WTC11 (cell line): ENCODE measurements around the gene SSH2. TPM values are rescaled to one million over a fixed set of nuclear protein-coding genes. Genes with fewer than 3 reads are reported as not detected.
A peak's percentile ranks its signal among the peaks of the same experiment; 100 is the strongest.

Experiments
- ATAC-seq: fragments of 200-7000 bp; cut with Tn5 transposase; 2 replicates; pipeline ENCODE4 v1.10.0; 2021; ENCODE audit warnings: mild to moderate bottlenecking, moderate library complexity
- CTCF ChIA-PET: fragments of 300-600 bp; sonication (Branson Sonifier 250); formaldehyde crosslinking; loops from one replicate; lab custom pipeline; 2021; ENCODE audit warnings: antibody characterized with exemption; lab: Charles Lee
- POLR2A ChIA-PET: fragments of 350-600 bp; sonication (Branson Sonifier 250); formaldehyde crosslinking; loops from one replicate; lab custom pipeline; 2021; ENCODE audit warnings: antibody characterized with exemption; lab: Charles Lee
- DNase-seq: peaks from one replicate; pipeline ENCODE4 v3.0.0; 2021; ENCODE audit warnings: low spot score
- H3K27ac Mint-ChIP-seq: 2 replicates; pipeline ENCODE4 v1.8.0; 2021; ENCODE audit warnings: mixed read lengths
- H3K27me3 Mint-ChIP-seq: 2 replicates; pipeline ENCODE4 v1.8.0; 2021; ENCODE audit warnings: low read depth, mild to moderate bottlenecking, moderate library complexity, mixed read lengths
- H3K36me3 Mint-ChIP-seq: 2 replicates; pipeline ENCODE4 v1.8.0; 2021; ENCODE audit warnings: mixed read lengths
- H3K4me1 Mint-ChIP-seq: 2 replicates; pipeline ENCODE4 v1.8.0; 2022; ENCODE audit warnings: mixed read lengths
- H3K4me3 Mint-ChIP-seq: 2 replicates; pipeline ENCODE4 v1.8.0; 2021; ENCODE audit warnings: mild to moderate bottlenecking, moderate library complexity, mixed read lengths
- H3K9me3 Mint-ChIP-seq: 2 replicates; pipeline ENCODE4 v1.8.0; 2021; ENCODE audit warnings: mixed read lengths
- CREM ChIP-seq: sonication (generic); formaldehyde crosslinking; IDR thresholded peaks from 2 replicates; pipeline ENCODE4 v1.8.1; 2022; ENCODE audit warnings: mild to moderate bottlenecking, missing genetic modification reagents, moderate library complexity
- ETV6 ChIP-seq: sonication (generic); formaldehyde crosslinking; IDR thresholded peaks from 2 replicates; pipeline ENCODE4 v1.8.1; 2022; ENCODE audit warnings: mild to moderate bottlenecking, missing genetic modification reagents
- FOXK1 ChIP-seq: sonication (generic); formaldehyde crosslinking; IDR thresholded peaks from 2 replicates; pipeline ENCODE4 v1.8.0; 2022; ENCODE audit warnings: mild to moderate bottlenecking, moderate library complexity, missing genetic modification reagents
- GABPB1 ChIP-seq: sonication (generic); formaldehyde crosslinking; IDR thresholded peaks from 2 replicates; pipeline ENCODE4 v1.8.1; 2023; ENCODE audit warnings: mild to moderate bottlenecking, missing genetic modification reagents
- HMGA2 ChIP-seq: fragments of 250-450 bp; sonication (Bioruptor Pico); IDR thresholded peaks from 2 replicates; pipeline ENCODE4 v1.4.0; 2021; ENCODE audit warnings: mild to moderate bottlenecking, moderate library complexity
- JUN ChIP-seq: sonication (generic); formaldehyde crosslinking; IDR thresholded peaks from 2 replicates; pipeline ENCODE4 v1.8.0; 2023; ENCODE audit warnings: mild to moderate bottlenecking, missing genetic modification reagents
- MXD4 ChIP-seq: fragments of 250-450 bp; sonication (Bioruptor Pico); IDR thresholded peaks from 2 replicates; pipeline ENCODE4 v1.8.0; 2021; ENCODE audit warnings: mild to moderate bottlenecking, moderate library complexity, borderline replicate concordance
- NFATC4 ChIP-seq: fragments of 250-450 bp; sonication (Bioruptor Pico); IDR thresholded peaks from 2 replicates; pipeline ENCODE4 v1.9.0; 2021; ENCODE audit warnings: mild to moderate bottlenecking
- NR2C2 ChIP-seq: sonication (generic); formaldehyde crosslinking; IDR thresholded peaks from 2 replicates; pipeline ENCODE4 v1.8.0; 2022; ENCODE audit warnings: mild to moderate bottlenecking, missing genetic modification reagents
- PREB ChIP-seq: sonication (generic); formaldehyde crosslinking; IDR thresholded peaks from 2 replicates; pipeline ENCODE4 v1.8.1; 2022; ENCODE audit warnings: mild to moderate bottlenecking, missing genetic modification reagents, moderate library complexity, borderline replicate concordance
- SMAD3 ChIP-seq: sonication (generic); formaldehyde crosslinking; IDR thresholded peaks from 2 replicates; pipeline ENCODE4 v1.8.0; 2022; ENCODE audit warnings: missing genetic modification reagents, mild to moderate bottlenecking, borderline replicate concordance
- SOX15 ChIP-seq: fragments of 250-450 bp; sonication (Bioruptor Pico); IDR thresholded peaks from 2 replicates; pipeline ENCODE4 v1.9.0; 2021; ENCODE audit warnings: mild to moderate bottlenecking
- SP1 ChIP-seq: sonication (generic); formaldehyde crosslinking; conservative IDR thresholded peaks from 2 replicates; pipeline ENCODE4 v1.8.1; 2022; ENCODE audit warnings: missing genetic modification reagents
- ZBTB21 ChIP-seq: sonication (generic); formaldehyde crosslinking; IDR thresholded peaks from 2 replicates; pipeline ENCODE4 v1.8.1; 2023; ENCODE audit warnings: mild to moderate bottlenecking, missing genetic modification reagents, borderline replicate concordance
- ZNF138 ChIP-seq: sonication (generic); formaldehyde crosslinking; conservative IDR thresholded peaks from 2 replicates; pipeline ENCODE4 v1.8.1; 2022; ENCODE audit warnings: mild to moderate bottlenecking, moderate library complexity, missing genetic modification reagents
- ZNF396 ChIP-seq: fragments of 250-450 bp; sonication (Bioruptor Pico); IDR thresholded peaks from 2 replicates; pipeline ENCODE4 v1.8.0; 2021; ENCODE audit warnings: mild to moderate bottlenecking, moderate library complexity, borderline replicate concordance
- ZNF416 ChIP-seq: fragments of 250-450 bp; sonication (Bioruptor Pico); IDR thresholded peaks from 2 replicates; pipeline ENCODE4 v1.9.0; 2021; ENCODE audit warnings: mild to moderate bottlenecking, inconsistent platforms
- ZSCAN18 ChIP-seq: fragments of 250-450 bp; sonication (Bioruptor Pico); IDR thresholded peaks from 2 replicates; pipeline ENCODE4 v2.1.2; 2022; ENCODE audit warnings: mild to moderate bottlenecking, moderate library complexity
- total RNA-seq: library from RNA; stranded (reverse); gene quantifications from 3 replicates; pipeline ENCODE4 v1.2.3, GENCODE V29; 2021
- TF ChIP-seq, protein P1 (sequence below): sonication (generic); formaldehyde crosslinking; conservative IDR thresholded peaks from 2 replicates; pipeline ENCODE4 v1.8.1; 2022; ENCODE audit warnings: mild to moderate bottlenecking, missing genetic modification reagents
- TF ChIP-seq, protein P2 (sequence below): fragments of 250-450 bp; sonication (Bioruptor Pico); IDR thresholded peaks from 2 replicates; pipeline ENCODE4 v1.9.0; 2021; ENCODE audit warnings: mild to moderate bottlenecking
- TF ChIP-seq, protein P3 (sequence below): sonication (generic); formaldehyde crosslinking; IDR thresholded peaks from 2 replicates; pipeline ENCODE4 v1.8.0; 2022; ENCODE audit warnings: mild to moderate bottlenecking, missing genetic modification reagents

Gene SSH2
- total RNA-seq, 1 experiment from 2014 or later: 14.3 TPM

- TF ChIP-seq ZNF396 (CRISPR knock-in tag) (no peak), ZNF416 (CRISPR knock-in tag) (no peak)
Measured at GRCh38 chr17:29595107-29595942, 334.7 kb downstream of the SSH2 start (continued).

DNA sequence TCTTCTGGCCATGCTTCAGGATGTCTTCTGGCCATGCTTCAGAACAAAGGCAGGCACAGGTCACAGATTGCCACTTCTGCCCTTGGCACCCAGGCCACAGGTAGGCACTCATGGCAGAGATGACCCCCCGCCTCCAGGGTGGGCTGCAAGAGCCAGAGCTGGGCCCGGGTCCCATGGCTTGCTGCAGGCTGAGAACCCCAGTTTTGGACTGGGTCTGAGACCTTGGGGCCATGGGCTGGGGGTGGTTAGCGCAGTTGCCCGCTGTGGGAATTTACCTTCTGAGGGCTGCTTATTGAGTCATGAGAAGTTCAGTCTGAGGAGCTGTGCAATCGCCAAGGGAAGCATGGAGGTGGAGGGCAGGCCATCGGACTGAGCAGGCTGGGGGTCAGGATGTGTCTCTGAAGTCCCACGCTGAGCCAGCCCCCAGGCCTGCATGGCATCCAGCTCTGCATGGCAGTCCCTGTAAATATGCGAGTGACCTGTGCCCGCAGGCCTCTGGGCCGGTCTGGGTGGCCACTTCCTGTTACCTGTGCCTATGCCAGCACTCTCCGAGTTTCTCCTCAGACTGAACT lies 335.4 kb downstream of the SSH2 start:
- Mint-ChIP-seq H3K27ac (no peak overlapping the region), H3K36me3 (no peaks in the 10 kb centered on the region), H3K27me3 (peaks cover 4% of the 10 kb centered on the region; the same call in 1 of the 2 replicates), H3K9me3 (no peaks in the 10 kb centered on the region), H3K4me1 (peaks cover 63% of the 10 kb centered on the region), H3K4me3 (peak overlapping the region; percentile 75)
- no peak for DNase-seq
- POLR2A ChIA-PET: interaction anchor here (1.1 to 1.3 kb wide), 2 partner anchors 21 to 23 kb away, joined by 4 to 5 read pairs; no protein-coding TSS in a partner anchor
- CTCF ChIA-PET: interaction anchor here (0.7 to 4.7 kb wide), 17 partner anchors 9 to 449 kb away, joined by 3 to 272 read pairs (median 5); partner anchors contain the start of genes ABHD15 and TP53I13
- TF ChIP-seq ZNF416 (CRISPR knock-in tag) (no peak), FOXK1 (CRISPR knock-in tag) (0 out of 2 replicates have a peak, but pooled peaks have one; percentile 10)
- ATAC-seq: no peak

- Mint-ChIP-seq H3K27me3 (peaks cover 4% of the 10 kb centered on the region; the same call in 1 of the 2 replicates), H3K4me1 (peaks cover 56% of the 10 kb centered on the region), H3K27ac (no peak overlapping the region), H3K9me3 (no peaks in the 10 kb centered on the region), H3K36me3 (no peaks in the 10 kb centered on the region), H3K4me3 (peak overlapping the region; percentile 75)
- CTCF ChIA-PET: interaction anchor here (0.6 to 4.7 kb wide), 24 partner anchors 8 to 449 kb away, joined by 3 to 272 read pairs (median 5); partner anchors contain the start of genes ABHD15 and TP53I13
- peak; percentile 21 for ATAC-seq
- POLR2A ChIA-PET: interaction anchor here (0.6 to 3.1 kb wide), 7 partner anchors 19 to 41 kb away, joined by 3 to 12 read pairs (median 4); partner anchors contain the start of gene ABHD15
- peak; percentile 79 for DNase-seq
- TF ChIP-seq, protein P1, sequence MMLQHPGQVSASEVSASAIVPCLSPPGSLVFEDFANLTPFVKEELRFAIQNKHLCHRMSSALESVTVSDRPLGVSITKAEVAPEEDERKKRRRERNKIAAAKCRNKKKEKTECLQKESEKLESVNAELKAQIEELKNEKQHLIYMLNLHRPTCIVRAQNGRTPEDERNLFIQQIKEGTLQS (CRISPR knock-in tag): 0 out of 2 replicates have a peak, but pooled peaks have one; percentile 54
- TF ChIP-seq HMGA2 (CRISPR knock-in tag): no peak
- no peak for TF ChIP-seq ZNF138
- TF ChIP-seq, protein P2, sequence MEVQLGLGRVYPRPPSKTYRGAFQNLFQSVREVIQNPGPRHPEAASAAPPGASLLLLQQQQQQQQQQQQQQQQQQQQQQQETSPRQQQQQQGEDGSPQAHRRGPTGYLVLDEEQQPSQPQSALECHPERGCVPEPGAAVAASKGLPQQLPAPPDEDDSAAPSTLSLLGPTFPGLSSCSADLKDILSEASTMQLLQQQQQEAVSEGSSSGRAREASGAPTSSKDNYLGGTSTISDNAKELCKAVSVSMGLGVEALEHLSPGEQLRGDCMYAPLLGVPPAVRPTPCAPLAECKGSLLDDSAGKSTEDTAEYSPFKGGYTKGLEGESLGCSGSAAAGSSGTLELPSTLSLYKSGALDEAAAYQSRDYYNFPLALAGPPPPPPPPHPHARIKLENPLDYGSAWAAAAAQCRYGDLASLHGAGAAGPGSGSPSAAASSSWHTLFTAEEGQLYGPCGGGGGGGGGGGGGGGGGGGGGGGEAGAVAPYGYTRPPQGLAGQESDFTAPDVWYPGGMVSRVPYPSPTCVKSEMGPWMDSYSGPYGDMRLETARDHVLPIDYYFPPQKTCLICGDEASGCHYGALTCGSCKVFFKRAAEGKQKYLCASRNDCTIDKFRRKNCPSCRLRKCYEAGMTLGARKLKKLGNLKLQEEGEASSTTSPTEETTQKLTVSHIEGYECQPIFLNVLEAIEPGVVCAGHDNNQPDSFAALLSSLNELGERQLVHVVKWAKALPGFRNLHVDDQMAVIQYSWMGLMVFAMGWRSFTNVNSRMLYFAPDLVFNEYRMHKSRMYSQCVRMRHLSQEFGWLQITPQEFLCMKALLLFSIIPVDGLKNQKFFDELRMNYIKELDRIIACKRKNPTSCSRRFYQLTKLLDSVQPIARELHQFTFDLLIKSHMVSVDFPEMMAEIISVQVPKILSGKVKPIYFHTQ (CRISPR knock-in tag): no peak
- TF ChIP-seq MXD4 (CRISPR knock-in tag): no peak
- TF ChIP-seq SOX15 (CRISPR knock-in tag): no peak
- TF ChIP-seq, protein P3, sequence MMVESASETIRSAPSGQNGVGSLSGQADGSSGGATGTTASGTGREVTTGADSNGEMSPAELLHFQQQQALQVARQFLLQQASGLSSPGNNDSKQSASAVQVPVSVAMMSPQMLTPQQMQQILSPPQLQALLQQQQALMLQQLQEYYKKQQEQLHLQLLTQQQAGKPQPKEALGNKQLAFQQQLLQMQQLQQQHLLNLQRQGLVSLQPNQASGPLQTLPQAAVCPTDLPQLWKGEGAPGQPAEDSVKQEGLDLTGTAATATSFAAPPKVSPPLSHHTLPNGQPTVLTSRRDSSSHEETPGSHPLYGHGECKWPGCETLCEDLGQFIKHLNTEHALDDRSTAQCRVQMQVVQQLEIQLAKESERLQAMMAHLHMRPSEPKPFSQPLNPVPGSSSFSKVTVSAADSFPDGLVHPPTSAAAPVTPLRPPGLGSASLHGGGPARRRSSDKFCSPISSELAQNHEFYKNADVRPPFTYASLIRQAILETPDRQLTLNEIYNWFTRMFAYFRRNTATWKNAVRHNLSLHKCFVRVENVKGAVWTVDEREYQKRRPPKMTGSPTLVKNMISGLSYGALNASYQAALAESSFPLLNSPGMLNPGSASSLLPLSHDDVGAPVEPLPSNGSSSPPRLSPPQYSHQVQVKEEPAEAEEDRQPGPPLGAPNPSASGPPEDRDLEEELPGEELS (CRISPR knock-in tag): peak; percentile 10; the same call in 1 of the 2 replicates
- TF ChIP-seq SMAD3 (CRISPR knock-in tag): no peak
- peak; percentile 66; the same call in 1 of the 2 replicates for TF ChIP-seq ZBTB21 (CRISPR knock-in tag)
- peak; percentile 48; the same call in 1 of the 2 replicates for TF ChIP-seq FOXK1 (CRISPR knock-in tag)
- peak; percentile 98 for TF ChIP-seq JUN (CRISPR knock-in tag)
- no peak for TF ChIP-seq NFATC4 (CRISPR knock-in tag)
- TF ChIP-seq CREM (CRISPR knock-in tag): peak; percentile 2; the same call in 1 of the 2 replicates
- no peak for TF ChIP-seq GABPB1
- no peak for TF ChIP-seq ZSCAN18 (CRISPR knock-in tag)
- TF ChIP-seq NR2C2: peak; percentile 79
- TF ChIP-seq SP1 (CRISPR knock-in tag): peak; percentile 30; the same call in 1 of the 2 replicates
- TF ChIP-seq PREB (CRISPR knock-in tag): peak; percentile 60; the same call in 1 of the 2 replicates
- no peak for TF ChIP-seq ETV6 (CRISPR knock-in tag)
Measured at GRCh38 chr17:29593591-29594518, 336.2 kb downstream of the SSH2 start.
